ENCODE data around the gene PRPF6. TPM values are rescaled to one million over a fixed set of nuclear protein-coding genes. Genes with fewer than 3 reads are reported as not detected.

PRPF6 gene
- total and polyA plus RNA-seq, 2 donors (not counting 3 experiments of a cell fraction or from before 2014, with no cell fraction given): 35.3 to 67.4 TPM

GRCh38 chr20:64035066-64035932 lies 54.4 kb downstream of the PRPF6 start:
- Histone ChIP-seq H3K9ac (replicated peaks; ENCODE audit: extremely low read depth, insufficient read depth, low read length) (no peak overlapping the region), H3K27ac (ENCODE audit: insufficient read depth, low read depth, low read length) (no peak overlapping the region), H2AFZ (ENCODE audit: low read depth, low read length) (no peak overlapping the region), H3K36me3 (ENCODE audit: control insufficient read depth in 2 of 2, extremely low read depth in 1 of 2, insufficient read depth in 2 of 2, low read length in 2 of 2) (peaks cover 5 to 13% of the 10 kb centered on the region in 2 experiments), H3K9me3 (replicated peaks; ENCODE audit: control insufficient read depth, insufficient read depth, low read length) (no peaks in the 10 kb centered on the region), H4K20me1 (replicated peaks; ENCODE audit: control insufficient read depth, extremely low read depth, insufficient read depth, low read length) (no peaks in the 10 kb centered on the region), H3K79me2 (ENCODE audit: control insufficient read depth, insufficient read depth, low read length) (no peaks in the 10 kb centered on the region), H3K4me2 (ENCODE audit: insufficient read depth, low read length) (no peak overlapping the region), H3K9me1 (replicated peaks; ENCODE audit: control insufficient read depth, extremely low read depth, insufficient read depth, low read length) (no peaks in the 10 kb centered on the region), H3K4me1 (ENCODE audit: control insufficient read depth, extremely low read depth, insufficient read depth, low read length) (peaks cover 19% of the 10 kb centered on the region), H3K4me3 (replicated peaks in 1 of 3; ENCODE audit: insufficient read depth in 1 of 3, low read depth in 1 of 3, low read length in 3 of 3) (no peak overlapping the region), H3K27me3 (ENCODE audit: control insufficient read depth in 2 of 2, insufficient read depth in 2 of 2, low read length in 2 of 2) (no peaks in the 10 kb centered on the region)
- intact Hi-C loops (cut with micrococcal nuclease): no loop called here
- dilution Hi-C loops (cut with MboI; ENCODE audit: extremely low pct_ligation_motif_present, low sequenced_read_pairs): no loop called here
- no peak for FAIRE-seq
- POLR2A ChIA-PET: no interaction called here
- TF ChIP-seq CTCF (IDR thresholded peaks at IDR 0.05; ENCODE audit: extremely low read depth in 1 of 2, insufficient read depth in 1 of 2, low read depth in 1 of 2, low read length in 2 of 2): no peak
- peak; percentile 15 for TF ChIP-seq POLR2A (IDR thresholded peaks at IDR 0.05; ENCODE audit: low read depth, low read length)
- TF ChIP-seq FOS (IDR thresholded peaks at IDR 0.05; ENCODE audit: borderline replicate concordance, insufficient read depth, low read length): no peak
- TF ChIP-seq POLR2AphosphoS5 (IDR thresholded peaks at IDR 0.05; ENCODE audit: insufficient read depth, low read depth, low read length): peak; percentile 13
- CTCF ChIA-PET: interaction anchor here (1.7 to 7.5 kb wide), 2 partner anchors 20 to 22 kb away, joined by 6 to 412 read pairs; partner anchors contain the start of genes SOX18 and TCEA2
- DNase-seq (ENCODE audit: low read depth, low spot score): no peak
- BruUV-seq (replicated peaks): no TSS peak
